Endodermal cell (in vitro differentiated cells): Measurements from ENCODE around the gene CHMP5. TPM values are rescaled to one million over a fixed set of nuclear protein-coding genes. Genes with fewer than 3 reads are reported as not detected.

Experiments
- DNase-seq: peaks from one replicate; pipeline ENCODE4 v3.0.0-alpha.2; 2017
- H3K27ac ChIP-seq: 2 replicates; pipeline ENCODE4 v1.5.1; 2013; ENCODE audit warnings: mild to moderate bottlenecking, low read depth, low read length, moderate library complexity
- H3K27me3 ChIP-seq: 2 replicates; pipeline ENCODE4 v1.6.1; 2013; ENCODE audit warnings: mild to moderate bottlenecking, low read length, moderate library complexity; ENCODE audit not compliant: insufficient read depth, control insufficient read depth, poor library complexity, severe bottlenecking
- H3K36me3 ChIP-seq: 2 replicates; pipeline ENCODE4 v1.7.0; 2013; ENCODE audit warnings: mild to moderate bottlenecking, low read length, moderate library complexity; ENCODE audit not compliant: control insufficient read depth, insufficient read depth
- H3K4me1 ChIP-seq: one replicate; pipeline ENCODE4 v1.7.0; 2013; ENCODE audit warnings: low read length; ENCODE audit not compliant: control insufficient read depth, insufficient read depth
- H3K4me3 ChIP-seq: 2 replicates; pipeline ENCODE4 v1.5.1; 2013; ENCODE audit warnings: mild to moderate bottlenecking, low read length, moderate library complexity
- H3K9ac ChIP-seq: 2 replicates; pipeline ENCODE4 v1.6.1; 2013; ENCODE audit warnings: mild to moderate bottlenecking, low read length, moderate library complexity; ENCODE audit not compliant: poor library complexity, severe bottlenecking; ENCODE audit errors: extremely low read depth
- H3K9me3 ChIP-seq: 2 replicates; pipeline ENCODE4 v1.6.1; 2013; ENCODE audit warnings: mild to moderate bottlenecking, low read length, moderate library complexity; ENCODE audit not compliant: control insufficient read depth
- H3K27ac Mint-ChIP-seq: 2 replicates; pipeline ENCODE4 v1.8.0; 2020; ENCODE audit warnings: mixed read lengths
- H3K27me3 Mint-ChIP-seq: 2 replicates; pipeline ENCODE4 v1.8.0; 2021; ENCODE audit warnings: mild to moderate bottlenecking, mixed read lengths; ENCODE audit not compliant: insufficient read depth
- H3K36me3 Mint-ChIP-seq: 2 replicates; pipeline ENCODE4 v1.8.0; 2020; ENCODE audit warnings: low read depth, mixed read lengths
- H3K4me1 Mint-ChIP-seq: 2 replicates; pipeline ENCODE4 v1.8.0; 2020; ENCODE audit warnings: mixed read lengths
- H3K4me3 Mint-ChIP-seq: 2 replicates; pipeline ENCODE4 v1.8.0; 2020; ENCODE audit warnings: mild to moderate bottlenecking, moderate library complexity, mixed read lengths
- H3K9me3 Mint-ChIP-seq: 2 replicates; pipeline ENCODE4 v1.8.0; 2020; ENCODE audit warnings: mild to moderate bottlenecking, mixed read lengths
- WGBS, 2 experiments: methylation state at CpG; one replicate each; pipeline versions ENCODE4 v1.1.5 to v1.1.7; 2013; ENCODE audit warnings: missing lambda C conversion rate in 2 of 2, mixed read lengths in 1 of 2; ENCODE audit not compliant: insufficient coverage in 1 of 2, insufficient read length in 1 of 2; 5-methylcytosine and 5-hydroxymethylcytosine counted together
- total RNA-seq, 2 donors: library from RNA; stranded (reverse); fragmentation: NEBNext Ultra II Directional in 1 of 2; extraction: Animal tissue kit (Norgen Biotek cat#: 25700) in 1 of 2; gene quantifications; 2 replicates in 1 of 2; 3 replicates in 1 of 2; pipeline ENCODE4 v1.2.1, GENCODE V29; 2021
- TF ChIP-seq, protein P1 (sequence below): fragments of 200-600 bp; sonication (generic); conservative IDR thresholded peaks from 2 replicates; pipeline ENCODE4 v1.5.0; 2021; ENCODE audit warnings: antibody characterized with exemption, mild to moderate bottlenecking

The CHMP5 gene
- total RNA-seq, 2 donors from 2014 or later: 62.9 to 80.2 TPM

GRCh38 chr9:33232815-33233214 is 32.0 kb upstream of the CHMP5 start:
- WGBS, 2 experiments: 92 to 100% methylated on average over 4 to 6 of the region's 6 CpGs
- H3K27ac Mint-ChIP-seq: no peak overlapping the region
- H3K4me3 Mint-ChIP-seq: no peak overlapping the region

DNA sequence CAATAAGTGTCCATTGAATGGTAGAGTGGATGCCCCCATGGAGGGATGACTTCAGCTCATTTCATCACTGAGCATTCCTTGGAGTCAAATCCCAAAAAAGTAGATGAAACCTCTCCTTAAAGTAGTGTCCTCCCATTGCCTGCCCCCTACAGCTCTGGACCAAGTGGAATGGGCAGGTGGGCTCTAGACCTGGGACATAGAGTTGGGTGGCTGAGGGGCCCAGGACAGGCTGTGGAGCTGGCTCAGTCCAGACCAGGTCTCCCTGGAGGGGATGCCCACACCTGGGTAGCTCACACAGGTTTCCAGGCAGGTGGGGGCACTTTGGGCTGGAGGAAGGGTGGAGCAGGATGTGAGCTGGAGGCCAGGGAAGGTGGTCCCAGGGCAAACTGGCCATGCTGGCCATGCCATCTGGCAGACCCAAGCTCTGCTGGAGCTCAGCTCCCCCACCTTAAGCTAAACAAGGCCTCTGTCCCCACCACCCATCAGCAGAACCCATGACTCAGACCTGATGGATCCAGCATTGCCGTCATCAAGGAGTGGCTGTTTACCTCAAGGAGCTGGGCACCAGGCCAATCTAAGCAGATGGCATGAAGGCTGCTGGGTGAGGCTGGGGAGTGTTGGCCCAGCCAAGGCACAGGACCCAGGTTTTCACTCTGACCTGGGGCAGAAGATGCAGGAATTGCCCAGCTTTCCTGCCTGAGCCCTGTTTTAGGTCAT is 31.1 kb upstream of the CHMP5 start:
- WGBS, 2 experiments: 85% methylated on average over 1 of the region's 1 CpG; no CpG with 5 or more reads in 1 of the 2 experiments
- H3K36me3 ChIP-seq: no peaks in the 10 kb centered on the region
- TF ChIP-seq, protein P1, sequence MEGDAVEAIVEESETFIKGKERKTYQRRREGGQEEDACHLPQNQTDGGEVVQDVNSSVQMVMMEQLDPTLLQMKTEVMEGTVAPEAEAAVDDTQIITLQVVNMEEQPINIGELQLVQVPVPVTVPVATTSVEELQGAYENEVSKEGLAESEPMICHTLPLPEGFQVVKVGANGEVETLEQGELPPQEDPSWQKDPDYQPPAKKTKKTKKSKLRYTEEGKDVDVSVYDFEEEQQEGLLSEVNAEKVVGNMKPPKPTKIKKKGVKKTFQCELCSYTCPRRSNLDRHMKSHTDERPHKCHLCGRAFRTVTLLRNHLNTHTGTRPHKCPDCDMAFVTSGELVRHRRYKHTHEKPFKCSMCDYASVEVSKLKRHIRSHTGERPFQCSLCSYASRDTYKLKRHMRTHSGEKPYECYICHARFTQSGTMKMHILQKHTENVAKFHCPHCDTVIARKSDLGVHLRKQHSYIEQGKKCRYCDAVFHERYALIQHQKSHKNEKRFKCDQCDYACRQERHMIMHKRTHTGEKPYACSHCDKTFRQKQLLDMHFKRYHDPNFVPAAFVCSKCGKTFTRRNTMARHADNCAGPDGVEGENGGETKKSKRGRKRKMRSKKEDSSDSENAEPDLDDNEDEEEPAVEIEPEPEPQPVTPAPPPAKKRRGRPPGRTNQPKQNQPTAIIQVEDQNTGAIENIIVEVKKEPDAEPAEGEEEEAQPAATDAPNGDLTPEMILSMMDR: no peak
- peaks cover 41% of the 10 kb centered on the region for H3K27me3 Mint-ChIP-seq
- H3K27ac ChIP-seq: no peak overlapping the region
- H3K4me1 Mint-ChIP-seq: no peaks in the 10 kb centered on the region
- no peak for DNase-seq
- H3K9me3 ChIP-seq: no peaks in the 10 kb centered on the region
- H3K9me3 Mint-ChIP-seq: no peaks in the 10 kb centered on the region
- no peak overlapping the region for H3K4me3 ChIP-seq
- H3K9ac ChIP-seq: no peak overlapping the region
- H3K4me1 ChIP-seq: no peaks in the 10 kb centered on the region
- H3K27me3 ChIP-seq: peaks cover 52% of the 10 kb centered on the region
- no peaks in the 10 kb centered on the region for H3K36me3 Mint-ChIP-seq
- H3K4me3 Mint-ChIP-seq: no peak overlapping the region
- no peak overlapping the region for H3K27ac Mint-ChIP-seq

More at GRCh38 chr9:33232815-33233214, 32.0 kb upstream of the CHMP5 start:
- H3K27me3 Mint-ChIP-seq: peaks cover 41% of the 10 kb centered on the region
- Histone ChIP-seq H3K27ac (no peak overlapping the region), H3K4me1 (no peaks in the 10 kb centered on the region), H3K36me3 (no peaks in the 10 kb centered on the region), H3K9ac (no peak overlapping the region), H3K27me3 (peaks cover 52% of the 10 kb centered on the region), H3K9me3 (no peaks in the 10 kb centered on the region), H3K4me3 (no peak overlapping the region)
- TF ChIP-seq, protein P1: no peak
- no peaks in the 10 kb centered on the region for H3K9me3 Mint-ChIP-seq
- DNase-seq: no peak
- no peaks in the 10 kb centered on the region for H3K36me3 Mint-ChIP-seq
- no peaks in the 10 kb centered on the region for H3K4me1 Mint-ChIP-seq

DNA sequence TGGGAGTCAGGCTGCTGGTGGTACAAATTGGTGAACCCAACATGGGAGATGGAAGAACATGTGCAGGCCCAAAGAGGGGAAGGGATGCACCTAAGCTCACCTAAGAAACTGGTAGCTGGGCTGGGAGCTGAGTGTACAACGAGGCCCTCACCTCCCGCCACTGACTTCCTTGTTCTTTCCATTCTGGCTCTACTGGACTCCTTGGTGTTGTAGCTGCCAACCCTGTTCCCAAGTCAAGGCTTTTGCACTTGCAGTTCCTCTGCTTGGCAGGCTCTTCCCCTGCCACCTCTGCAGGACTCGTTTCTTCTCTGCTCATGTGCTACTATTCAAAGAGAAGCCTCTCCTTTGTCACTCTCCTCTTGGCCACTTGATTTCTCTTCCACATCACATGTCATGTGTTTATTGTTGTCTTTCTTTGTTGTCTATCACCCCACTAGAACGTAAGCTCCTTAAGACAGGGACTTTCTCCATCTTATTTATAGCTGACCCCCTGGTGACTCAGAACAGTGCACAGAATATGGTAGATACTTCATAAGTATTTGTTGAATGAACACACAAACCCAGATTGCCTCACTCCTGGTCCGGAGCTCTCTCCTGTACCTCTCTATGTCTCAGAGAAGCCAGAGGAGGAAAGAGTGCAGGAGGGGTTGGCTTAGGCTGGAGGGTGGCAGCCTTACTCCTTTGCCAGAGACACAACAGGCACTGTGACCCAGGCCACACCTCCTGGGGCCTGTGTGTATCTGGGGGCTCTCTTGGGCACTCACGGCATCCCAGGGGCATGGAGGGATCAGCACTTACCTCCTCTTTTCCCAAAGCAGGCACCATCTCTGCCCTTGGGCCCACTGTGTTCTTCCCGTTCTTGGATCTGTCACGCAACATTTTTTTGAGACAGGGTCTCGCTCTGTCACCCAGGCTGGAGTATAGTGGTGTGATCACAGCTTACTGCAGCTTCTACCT is 30.1 kb upstream of the CHMP5 start:
- Mint-ChIP-seq H3K27me3 (peaks cover 41% of the 10 kb centered on the region), H3K9me3 (no peaks in the 10 kb centered on the region), H3K4me3 (no peak overlapping the region), H3K27ac (no peak overlapping the region), H3K4me1 (peaks cover 4% of the 10 kb centered on the region), H3K36me3 (no peaks in the 10 kb centered on the region)
- Histone ChIP-seq H3K36me3 (no peaks in the 10 kb centered on the region), H3K9me3 (no peaks in the 10 kb centered on the region), H3K9ac (no peak overlapping the region), H3K27ac (no peak overlapping the region), H3K27me3 (peaks cover 52% of the 10 kb centered on the region), H3K4me3 (no peak overlapping the region), H3K4me1 (peaks cover 4% of the 10 kb centered on the region)
- DNase-seq: no peak
- WGBS, 2 experiments: 83 to 88% methylated on average over 5 to 9 of the region's 9 CpGs
- TF ChIP-seq, protein P1: no peak
